Islet precursor cell (in vitro differentiated cells): Measurements from ENCODE around the gene STARD10.

Experiments used
- DNase-seq: peaks from one replicate; pipeline ENCODE4 v3.0.0-alpha.2; 2018

STARD10 gene

GRCh38 chr11:72722050-72722748 lies 71.6 kb downstream of the STARD10 start:
- DNase-seq, result peak; percentile 80

GRCh38 chr11:72721689-72722049 lies 72.2 kb downstream of the STARD10 start:
- no peak for DNase-seq

- no peak for DNase-seq
These were observed 72.6 kb downstream of the STARD10 start for GRCh38 chr11:72721276-72721675.

DNA sequence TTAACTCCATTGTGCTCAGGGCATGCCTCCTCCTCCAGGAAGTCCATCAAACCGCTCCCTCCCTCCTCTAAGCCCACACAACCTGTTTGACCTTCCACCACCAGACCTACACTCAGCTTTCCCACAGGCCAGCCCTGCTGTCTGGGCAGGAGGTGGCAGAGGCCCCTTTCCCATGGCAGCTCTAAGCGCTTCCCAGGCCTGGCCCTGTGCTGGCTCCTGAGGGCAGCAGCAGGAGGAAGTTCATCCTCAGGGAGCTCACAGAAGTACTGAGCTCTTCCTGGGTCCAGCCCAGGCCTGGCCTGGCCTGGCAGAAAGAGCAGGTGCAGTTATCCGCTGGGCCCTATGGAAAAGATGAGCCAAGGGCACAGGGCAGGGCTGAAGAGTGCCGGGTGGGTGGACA lies 73.1 kb downstream of the STARD10 start:
- DNase-seq, result no peak

DNA sequence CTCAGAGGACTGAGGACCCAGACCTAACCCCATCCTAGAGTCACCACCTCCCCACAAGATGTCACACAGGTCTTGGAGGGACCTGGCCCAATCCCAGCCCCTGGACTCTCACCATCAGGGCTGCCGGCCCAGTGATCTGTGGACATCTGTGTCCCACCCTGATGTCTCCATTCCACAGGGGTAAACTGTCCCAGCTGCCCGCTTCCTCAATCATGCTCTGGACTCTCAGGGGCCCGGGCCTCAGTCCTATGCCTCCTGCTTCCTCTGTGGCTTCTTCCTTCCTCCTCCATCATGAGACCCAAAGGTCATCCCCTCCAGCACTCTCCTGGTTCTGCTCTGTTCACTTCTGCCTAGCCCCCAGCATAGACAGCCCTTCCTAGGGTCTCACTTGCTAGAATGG lies 73.8 kb downstream of the STARD10 start:
- DNase-seq, result no peak

DNA sequence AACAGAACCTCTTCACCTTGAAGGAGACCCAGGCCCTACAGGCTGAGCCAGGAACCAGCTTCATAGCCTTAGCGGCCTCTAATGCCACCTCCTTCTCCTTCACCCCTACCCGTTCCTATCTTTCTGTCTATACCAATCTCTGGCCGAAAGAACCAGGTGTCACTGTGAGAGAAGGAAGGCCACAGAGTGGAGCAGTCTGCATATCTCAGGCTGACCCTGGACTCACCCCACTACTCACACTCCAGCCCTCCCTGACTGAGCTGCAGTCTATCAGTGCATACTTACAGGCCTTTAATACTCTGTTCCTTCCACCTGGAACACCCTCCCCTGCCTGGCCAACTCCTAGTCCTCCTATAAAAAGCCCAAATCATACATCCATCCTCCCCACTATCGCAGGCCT lies 74.3 kb downstream of the STARD10 start:
- DNase-seq, result no peak

DNA sequence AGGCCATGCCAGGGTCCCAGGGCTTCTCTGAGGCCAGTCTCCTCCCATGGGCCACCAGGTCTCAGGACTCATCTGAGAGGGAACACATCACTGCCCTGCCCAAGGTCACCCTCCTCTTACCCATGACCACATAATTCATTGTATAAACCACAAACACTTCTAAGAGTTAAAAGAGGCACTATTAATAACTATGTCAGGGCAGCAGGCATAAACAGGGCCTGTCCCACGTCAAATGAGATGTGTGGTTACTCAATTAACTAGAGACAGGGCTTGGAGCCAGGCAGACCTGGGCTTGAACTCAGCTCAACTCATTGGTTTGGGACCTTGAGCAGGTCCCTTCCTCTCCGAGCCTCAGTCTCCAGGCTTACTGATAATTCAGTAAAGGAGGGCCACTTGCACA lies 74.7 kb downstream of the STARD10 start:
- no peak for DNase-seq

GRCh38 chr11:72718101-72718501 lies 75.7 kb downstream of the STARD10 start:
- DNase-seq, result no peak

- no peak for DNase-seq
These were observed 76.9 kb downstream of the STARD10 start for GRCh38 chr11:72716788-72717435.

GRCh38 chr11:72716290-72716689 lies 77.6 kb downstream of the STARD10 start:
- no peak for DNase-seq

DNA sequence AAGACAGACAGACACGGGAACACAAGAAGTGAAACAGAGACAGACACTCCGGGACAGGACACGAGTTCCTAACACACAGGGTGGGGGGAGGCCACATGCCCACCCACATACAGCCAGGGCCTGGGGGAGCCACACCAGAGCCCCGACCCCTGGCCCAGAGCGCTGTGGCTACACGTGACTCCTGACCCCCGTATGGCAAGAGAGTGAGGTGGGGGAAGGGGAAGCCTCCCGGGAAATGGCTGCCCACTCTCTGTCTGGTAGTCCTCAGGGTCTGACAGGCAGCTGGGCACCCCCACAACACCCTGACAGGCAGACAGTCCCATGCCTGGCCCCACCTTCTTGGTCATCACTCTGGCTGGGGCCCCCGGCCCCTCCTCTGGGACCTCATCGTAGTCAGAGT lies 81.0 kb downstream of the STARD10 start:
- DNase-seq, result no peak

- DNase-seq, result no peak
These were observed 81.6 kb downstream of the STARD10 start for GRCh38 chr11:72712168-72712751.

- DNase-seq, result no peak
These were observed 82.7 kb downstream of the STARD10 start for GRCh38 chr11:72711141-72711540.

GRCh38 chr11:72710278-72710677 lies 83.6 kb downstream of the STARD10 start:
- DNase-seq, result no peak

DNA sequence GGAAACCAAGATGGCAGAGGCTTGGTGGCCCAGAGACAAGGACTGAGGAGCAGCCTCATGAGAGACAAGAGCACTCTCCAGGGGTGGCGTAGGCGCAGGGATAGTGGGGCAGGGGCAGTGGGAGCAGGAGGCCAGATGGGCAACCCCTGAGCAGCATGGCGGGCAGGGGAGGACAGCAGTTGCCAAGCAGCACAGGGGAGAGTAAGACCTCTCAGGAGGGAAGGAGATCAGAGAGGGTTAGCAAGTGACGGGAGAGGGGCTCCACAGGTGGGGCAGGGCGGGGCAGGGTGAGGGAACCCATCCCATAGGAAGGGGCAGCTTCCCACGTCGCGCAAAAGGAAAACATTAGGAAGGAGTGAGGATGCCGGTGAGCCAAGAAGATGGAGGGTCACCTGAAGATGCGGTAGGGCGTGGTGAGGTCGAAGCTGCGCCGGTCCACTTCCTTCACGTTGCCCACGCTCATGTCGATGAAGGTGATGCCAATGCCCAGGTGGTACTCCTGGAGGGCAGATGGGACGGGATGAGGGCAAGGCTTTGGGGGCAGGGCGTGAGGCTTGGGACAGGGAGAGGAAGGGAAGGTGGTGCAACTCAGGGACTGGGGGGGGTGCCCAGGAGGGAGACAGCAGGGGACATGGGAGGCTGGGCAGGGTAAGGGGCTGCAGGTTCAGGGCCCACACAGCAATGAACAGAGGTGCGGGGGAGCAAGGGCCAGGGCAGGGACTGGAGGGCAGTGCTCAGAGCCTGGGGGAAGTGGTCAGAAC lies 84.2 kb downstream of the STARD10 start:
- no peak for DNase-seq

GRCh38 chr11:72707032-72707431 lies 86.8 kb downstream of the STARD10 start:
- no peak for DNase-seq

- DNase-seq, result no peak
These were observed 87.3 kb downstream of the STARD10 start for GRCh38 chr11:72706579-72706978.

- DNase-seq, result no peak
These were observed 88.1 kb downstream of the STARD10 start for GRCh38 chr11:72705442-72706365.

GRCh38 chr11:72704783-72705265 lies 89.0 kb downstream of the STARD10 start:
- DNase-seq, result no peak
